ENCODE results near the gene UBAC2. TPM values are rescaled to one million over a fixed set of nuclear protein-coding genes. Genes with fewer than 3 reads are reported as not detected.

The UBAC2 gene
- total and polyA plus RNA-seq, 2 of the 8 experiments (the other 6 are each of a cell fraction or from before 2014, with no cell fraction given) = 75.9 to 76.9 TPM

DNA sequence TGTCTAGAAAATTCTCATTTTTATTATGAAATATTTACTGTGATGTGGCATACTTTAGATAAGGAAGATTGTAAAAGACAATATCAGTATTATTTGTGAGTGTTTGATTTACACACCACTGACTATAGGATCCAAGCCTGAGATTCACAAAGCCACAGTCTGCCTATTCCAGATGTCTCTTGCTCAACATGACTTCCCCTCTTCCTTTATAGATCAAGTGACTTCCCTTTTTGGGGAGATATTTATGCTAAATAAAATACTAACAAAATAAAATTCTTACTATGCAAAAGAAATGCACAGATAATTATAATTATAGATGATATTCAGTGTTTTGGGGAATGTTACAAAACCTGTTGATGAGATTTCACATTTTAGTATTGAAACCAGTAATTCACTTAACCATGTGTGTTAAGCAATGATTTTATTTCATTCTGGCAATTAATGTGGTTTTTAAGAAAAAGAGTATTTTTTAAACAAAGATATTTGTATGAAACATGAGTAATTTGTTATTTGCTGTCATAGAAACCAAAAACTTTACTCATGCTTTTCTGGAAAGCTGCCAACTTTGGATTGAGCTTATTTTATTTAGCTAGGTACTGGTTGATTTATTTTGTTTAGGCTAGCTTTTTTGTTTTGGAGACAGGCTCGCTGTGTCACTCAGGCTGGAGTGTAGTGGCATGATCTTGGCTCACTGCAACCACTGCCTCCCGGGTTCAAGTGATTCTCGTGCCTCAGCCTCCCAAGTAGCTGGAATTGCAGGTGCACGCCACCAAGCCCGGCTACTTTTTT, 120.2 kb downstream of the UBAC2 start:
- H2BK120ac ChIP-seq (replicated peaks; ENCODE audit: low read depth, low read length) = no peak overlapping the region
- H3K4me1 ChIP-seq (replicated peaks in 1 of 4; ENCODE audit: control insufficient read depth in 3 of 4, insufficient read depth in 4 of 4, low read length in 3 of 4) = no peaks in the 10 kb centered on the region
- no peak overlapping the region for H3K18ac ChIP-seq (ENCODE audit: extremely low read depth, low read length)
- H3K9me3 ChIP-seq (ENCODE audit: insufficient read depth in 2 of 2, low read depth in 1 of 2, low read length in 1 of 2) = no peaks in the 10 kb centered on the region
- no peak overlapping the region for H4K5ac ChIP-seq (ENCODE audit: insufficient read length, low read depth, low read length)
- no peak overlapping the region for H3K4ac ChIP-seq (replicated peaks; ENCODE audit: insufficient read length, low read depth, low read length)
- no peak overlapping the region for H3K23ac ChIP-seq (ENCODE audit: insufficient read length)
- no peak overlapping the region for H3K4me2 ChIP-seq (ENCODE audit: insufficient read depth in 1 of 2, low read depth in 2 of 2, low read length in 2 of 2)
- H2AFZ ChIP-seq (ENCODE audit: low read length) = no peak overlapping the region
- no peaks in the 10 kb centered on the region for H3K27me3 ChIP-seq (replicated peaks in 1 of 4; ENCODE audit: control insufficient read depth in 3 of 4, extremely low read depth in 1 of 4, insufficient read depth in 3 of 4, low read length in 3 of 4)
- FAIRE-seq (no peak), DNase-seq (ENCODE audit: low read depth in 1 of 2, low spot score in 2 of 2) (no peak)
- H2BK15ac ChIP-seq (ENCODE audit: low read length) = no peak overlapping the region
- CTCF ChIA-PET (ENCODE audit: partially characterized antibody) = interaction anchor here (0.6 kb wide), 1 partner anchor 128 kb away, joined by 3 read pairs; no protein-coding TSS in a partner anchor
- no peaks in the 10 kb centered on the region for H3K79me2 ChIP-seq (ENCODE audit: control insufficient read depth in 1 of 2, insufficient read depth in 2 of 2, low read length in 2 of 2)
- no peak overlapping the region for H2BK5ac ChIP-seq (ENCODE audit: low read depth, low read length)
- no peak overlapping the region for H3K4me3 ChIP-seq (ENCODE audit: extremely low read depth in 1 of 4, insufficient read depth in 2 of 4, low read depth in 3 of 4, low read length in 4 of 4)
- H4K20me1 ChIP-seq (replicated peaks in 1 of 2; ENCODE audit: control insufficient read depth in 1 of 2, insufficient read depth in 2 of 2, low read length in 2 of 2) = peaks cover 1 to 3% of the 10 kb centered on the region in 2 experiments
- WGBS, 2 experiments (ENCODE audit: extremely low coverage in 1 of 2, insufficient coverage in 1 of 2, insufficient read length in 1 of 2, insufficient replicate concordance in 2 of 2, low coverage in 1 of 2, low lambda C conversion rate in 2 of 2, missing lambda C conversion rate in 1 of 2) = 97% methylated on average over 5 of the region's 5 CpGs; no CpG with 5 or more reads in 1 of the 2 experiments
- no peak overlapping the region for H3K9ac ChIP-seq (replicated peaks in 1 of 4; ENCODE audit: extremely low read depth in 1 of 4, low read depth in 3 of 4, low read length in 3 of 4)
- H3K36me3 ChIP-seq (ENCODE audit: control insufficient read depth in 2 of 4, insufficient read depth in 4 of 4, low read length in 3 of 4) = peaks cover 0 to 10% (median 1%) of the 10 kb centered on the region in 4 experiments; a peak in 4 of 8 replicates
- no peak overlapping the region for H3K27ac ChIP-seq (ENCODE audit: low read depth, low read length)
- POLR2A ChIA-PET (ENCODE audit: partially characterized antibody) = no interaction called here
- no peak overlapping the region for H4K91ac ChIP-seq (replicated peaks; ENCODE audit: insufficient read length, low read length)
- no peak overlapping the region for H3K14ac ChIP-seq (ENCODE audit: insufficient read length)
- no peaks in the 10 kb centered on the region for H3K79me1 ChIP-seq (ENCODE audit: low read depth, low read length)
- no peak overlapping the region for H4K8ac ChIP-seq (ENCODE audit: extremely low read depth, insufficient read depth, low read length)
- H2AK5ac ChIP-seq (ENCODE audit: low read depth, low read length) = no peak overlapping the region
- no peaks in the 10 kb centered on the region for H3K23me2 ChIP-seq (ENCODE audit: low read depth, low read length)
- no peak overlapping the region for H2BK20ac ChIP-seq (ENCODE audit: low read length)
- no peak for TF ChIP-seq CHD2 (IDR thresholded peaks at IDR 0.05; ENCODE audit: low read length)
- TF ChIP-seq SAP30 (IDR thresholded peaks at IDR 0.05; ENCODE audit: insufficient read depth, insufficient replicate concordance, low read length) = no peak
- no peak for TF ChIP-seq GTF2F1 (IDR thresholded peaks at IDR 0.05; ENCODE audit: borderline replicate concordance, low read depth, low read length)
- TF ChIP-seq SP2 (IDR thresholded peaks at IDR 0.05; ENCODE audit: low read length) = no peak
- no peak overlapping the region for H2BK12ac ChIP-seq (ENCODE audit: low read depth, low read length)
- no peak overlapping the region for H3K56ac ChIP-seq (replicated peaks; ENCODE audit: insufficient read length, low read depth, low read length)
